Activated CD8-positive, alpha-beta memory T cell treated with anti-CD3 and anti-CD28 coated beads for 1 hour (primary cell): Measurements from ENCODE around the gene KNTC1.
"Not testable (repeated sequence)": the region's sequence is repeated elsewhere in the genome, so short reads cannot be mapped to it uniquely, and the experiment has no call there.

ENCODE experiments used
- DNase-seq, 2 donors: peaks; one replicate each; pipeline ENCODE4 v3.0.0-alpha.2; 2020; ENCODE audit warnings: low read depth in 1 of 2; ENCODE audit errors: extremely low read depth in 1 of 2

Gene KNTC1

GRCh38 chr12:122526683-122527477, at the start of gene KNTC1, which contains the start of gene RSRC2:
Gene KNTC1 (plus strand): TSS chr12:122527249. CDS start chr12:122530064, 2,815 bp downstream.
Gene RSRC2 (minus strand): TSS chr12:122526936. CDS start chr12:122526853, 83 bp downstream.
- peak; percentile 90 to 97 for DNase-seq

- DNase-seq: no peak
These were observed 46.3 kb upstream of the KNTC1 start for GRCh38 chr12:122480753-122481152.

- no peak for DNase-seq
These were observed 45.2 kb upstream of the KNTC1 start for GRCh38 chr12:122481861-122482260.

- no peak for DNase-seq
These were observed 43.1 kb upstream of the KNTC1 start for GRCh38 chr12:122483969-122484368.

DNA sequence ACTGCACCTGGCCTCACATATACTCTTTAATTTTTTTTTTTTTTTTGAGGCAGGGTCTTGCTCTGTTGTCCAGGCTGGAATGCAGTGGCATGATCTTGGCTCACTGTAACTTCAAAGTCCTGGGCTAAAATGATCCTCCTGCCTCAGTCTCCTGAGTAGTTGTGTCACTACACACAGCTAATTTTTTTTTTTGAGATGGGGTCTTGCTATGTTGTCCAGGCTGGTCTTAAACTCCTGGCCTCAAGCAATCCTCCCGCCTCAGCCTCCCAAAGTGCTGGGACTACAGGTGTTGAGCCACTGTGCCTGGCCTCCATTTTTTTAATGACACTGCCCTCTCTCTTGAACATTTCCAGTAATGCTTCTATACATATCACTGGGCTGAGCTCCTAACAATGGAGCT, 42.7 kb upstream of the KNTC1 start:
- not testable (repeated sequence) for DNase-seq

- not testable (repeated sequence) for DNase-seq
These were observed 40.7 kb upstream of the KNTC1 start for GRCh38 chr12:122486360-122486759.

DNA sequence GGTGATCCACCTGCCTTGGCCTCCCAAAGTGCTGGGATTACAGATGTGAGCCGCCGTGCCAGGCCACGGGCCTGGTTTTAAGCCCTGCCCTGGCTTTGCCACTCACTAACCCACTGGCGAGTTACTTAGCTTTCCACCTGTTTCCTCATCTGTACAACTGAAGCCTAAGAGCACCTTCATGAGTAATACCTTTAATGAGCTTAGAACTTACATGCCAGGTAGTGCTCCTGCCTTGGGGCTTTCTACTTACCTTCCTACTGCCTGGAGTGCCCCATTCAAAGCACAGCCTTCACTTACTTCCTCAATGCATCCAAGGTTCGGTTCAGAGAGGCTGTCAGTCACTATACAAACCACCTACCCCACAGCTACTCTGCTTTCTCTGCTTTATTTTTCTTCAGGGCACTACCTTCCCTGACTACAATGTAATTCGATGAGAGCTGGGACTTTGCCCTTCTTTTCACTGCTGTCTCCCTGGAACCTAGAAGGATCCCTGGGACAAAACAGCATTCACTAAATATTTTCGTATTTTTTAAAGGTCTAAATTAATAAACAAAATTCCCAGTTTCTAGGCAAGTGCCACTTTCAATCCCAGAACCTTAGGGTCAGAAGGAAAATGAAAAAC, 40.1 kb upstream of the KNTC1 start:
- no peak for DNase-seq

DNA sequence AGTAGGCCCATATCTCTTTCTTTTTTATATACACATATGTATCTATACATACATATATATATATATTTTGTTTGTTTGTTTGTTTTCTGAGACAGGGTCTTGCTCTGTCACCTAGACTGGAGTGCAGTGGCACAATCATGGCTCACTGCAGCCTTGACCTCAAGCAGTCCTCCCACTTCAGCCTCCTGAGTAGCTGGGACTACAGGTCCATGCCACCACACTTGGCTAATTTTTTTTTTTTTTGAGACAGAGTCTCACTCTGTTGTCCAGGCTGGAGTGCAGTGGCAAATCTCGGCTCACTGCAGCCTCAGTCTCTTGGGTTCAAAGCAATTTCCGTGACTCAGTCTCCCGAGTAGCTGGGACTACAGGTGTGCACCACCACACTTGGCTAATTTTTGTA, 39.2 kb upstream of the KNTC1 start:
- not testable (repeated sequence) for DNase-seq

- DNase-seq: no peak
These were observed 38.0 kb upstream of the KNTC1 start for GRCh38 chr12:122489038-122489437.

DNA sequence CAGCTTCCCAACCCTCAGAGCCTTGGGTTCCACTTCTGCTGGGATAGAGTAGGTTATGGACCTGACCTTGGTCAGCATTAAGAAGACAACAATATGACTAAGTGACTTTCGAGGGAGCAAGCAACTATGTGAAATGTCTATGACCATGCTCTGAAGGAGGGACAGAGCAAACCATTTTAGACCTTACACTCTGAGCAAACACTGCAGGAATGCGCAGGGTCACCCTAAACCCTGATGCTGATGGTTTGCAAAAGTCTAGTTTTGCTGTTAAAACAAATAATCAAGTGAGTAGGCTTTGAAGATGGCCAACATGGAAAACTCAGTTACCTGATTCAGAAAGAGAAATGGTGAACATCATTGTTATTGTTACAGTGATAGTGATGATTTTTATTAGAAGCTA, 35.1 kb upstream of the KNTC1 start:
- DNase-seq: no peak

DNA sequence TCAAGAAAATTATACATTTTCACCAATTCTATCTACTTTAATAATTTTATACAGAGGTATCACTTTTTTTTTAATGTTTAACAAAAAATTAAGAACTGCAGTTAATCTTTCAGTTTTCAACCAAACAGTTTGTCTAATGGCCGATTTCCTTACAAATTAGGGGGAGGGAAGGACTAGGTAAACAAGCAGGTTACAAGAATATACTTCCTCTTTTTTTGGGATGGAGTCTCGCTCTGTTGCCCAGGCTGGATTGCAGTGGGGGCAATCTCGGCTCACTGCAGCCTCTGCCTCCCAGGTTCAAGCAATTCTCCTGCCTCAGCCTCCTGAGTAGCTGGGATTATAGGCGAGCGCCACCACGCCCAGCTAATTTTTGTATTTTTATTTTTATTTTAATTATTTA, 33.8 kb upstream of the KNTC1 start:
- DNase-seq: not testable (repeated sequence)

DNA sequence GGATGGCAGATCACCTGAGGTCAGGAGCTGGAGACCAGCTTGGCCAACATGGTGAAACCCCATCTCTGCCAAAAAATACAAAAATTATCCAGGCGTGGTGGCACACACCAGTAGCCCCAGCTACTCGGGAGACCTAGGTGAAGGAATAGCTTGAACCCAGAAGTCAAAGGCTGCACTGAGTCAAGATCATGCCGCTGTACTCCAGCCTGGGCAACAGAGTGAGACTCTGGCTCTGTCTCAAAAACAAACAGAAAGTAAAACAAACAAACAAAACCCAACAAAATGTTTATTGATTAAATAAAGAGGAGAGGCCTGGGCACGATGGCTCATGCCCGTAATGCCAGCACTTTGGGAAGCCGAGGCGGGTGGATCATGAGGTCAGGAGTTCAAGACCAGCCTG, 31.8 kb upstream of the KNTC1 start:
- DNase-seq: no peak

GRCh38 chr12:122499991-122500684, 26.9 kb upstream of the KNTC1 start:
- no peak for DNase-seq

DNA sequence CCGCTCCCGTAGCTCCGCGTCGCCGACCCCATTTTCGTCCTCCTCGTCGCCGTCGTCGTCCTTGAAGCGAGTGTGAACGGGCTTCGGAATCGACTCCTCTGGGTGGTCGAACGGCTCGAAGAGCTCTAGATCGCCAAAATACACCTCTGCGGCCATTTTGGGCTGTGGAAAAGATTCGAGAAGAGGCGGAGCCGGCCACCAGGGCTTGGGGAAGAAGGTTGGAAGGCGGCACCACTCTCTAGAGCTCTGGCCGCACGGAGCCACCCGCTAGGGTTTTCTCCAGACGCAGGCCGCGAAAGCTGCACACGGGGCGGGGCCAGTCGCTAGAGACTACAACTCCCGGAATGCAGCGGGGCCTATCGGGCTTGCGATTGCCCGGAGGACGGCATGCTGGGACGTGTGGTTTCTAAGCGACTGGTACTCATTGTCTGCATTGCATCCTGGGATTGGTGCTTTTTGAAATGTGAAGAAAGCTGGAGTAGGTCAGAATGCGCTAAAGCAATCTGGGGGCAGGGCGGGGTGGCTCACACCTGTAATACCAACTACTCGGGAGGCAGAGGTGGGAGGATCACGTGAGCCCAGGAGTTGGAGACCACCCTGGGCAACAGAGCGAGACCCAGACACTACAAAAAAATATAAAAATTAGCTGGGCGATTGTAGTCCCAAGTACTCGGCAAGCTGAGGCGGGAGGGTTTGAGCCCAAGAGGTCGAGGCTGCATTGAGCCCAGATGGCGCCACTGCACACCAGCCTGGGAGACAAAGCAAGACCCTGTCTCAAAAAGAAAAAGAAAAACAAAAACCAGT, 26.2 kb upstream of the KNTC1 start, which contains the start of gene ZCCHC8:
Gene ZCCHC8 (minus strand): TSS at position 248 of the 804 bp plus-strand sequence. CDS start 92 bp downstream, at position 156.
- peak; percentile 92 to 93 for DNase-seq

DNA sequence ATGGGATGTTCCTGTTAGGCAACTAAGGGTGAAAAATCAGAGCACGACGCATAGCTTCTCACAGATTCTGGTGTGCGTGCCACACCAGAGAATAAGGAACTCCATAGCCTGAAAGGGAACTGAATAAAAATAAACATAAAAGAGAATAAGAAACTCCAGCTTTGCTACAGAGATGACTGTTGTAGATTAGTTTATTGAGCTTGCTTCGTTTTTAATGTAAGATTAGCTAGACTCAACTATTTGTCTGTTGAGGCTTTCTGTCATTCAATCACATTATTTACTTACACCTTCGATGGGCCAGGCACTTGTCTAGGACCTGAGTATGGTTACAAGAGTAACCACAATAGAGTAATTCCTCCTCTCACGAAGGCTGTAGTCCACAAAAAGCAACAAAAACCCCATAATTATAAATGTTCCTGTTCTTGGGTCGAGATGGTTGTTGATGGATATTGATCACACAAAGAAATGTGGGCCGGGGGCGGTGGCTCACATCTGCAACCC, 25.5 kb upstream of the KNTC1 start:
- DNase-seq: no peak

DNA sequence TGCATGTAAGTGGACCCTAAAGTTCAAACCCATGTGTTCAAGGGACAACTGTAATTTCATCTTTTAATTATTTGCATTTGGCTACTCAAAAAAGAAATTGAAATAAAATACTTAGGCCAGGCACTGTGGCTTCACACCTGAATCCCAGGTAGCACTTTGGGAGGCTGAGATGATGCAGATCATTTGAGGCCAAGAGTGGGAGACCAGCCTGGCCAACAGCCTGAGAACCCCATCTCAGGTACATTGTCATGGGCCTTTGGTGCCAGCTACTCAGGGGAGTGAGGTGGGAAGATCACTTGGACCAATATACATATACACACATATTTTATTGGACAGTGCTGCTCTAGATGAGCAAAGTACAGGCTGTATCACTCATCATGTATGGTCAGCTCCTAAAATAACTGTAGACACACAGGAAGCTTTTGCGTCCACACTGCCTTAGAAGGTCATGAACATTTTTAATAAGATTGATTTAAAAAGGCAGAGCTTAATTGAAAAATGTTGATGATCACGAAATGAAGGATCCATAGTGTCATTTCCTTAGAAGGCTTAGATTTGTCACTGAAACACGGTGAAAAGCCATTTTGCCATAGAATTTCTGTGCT, 23.8 kb upstream of the KNTC1 start:
- no peak for DNase-seq

DNA sequence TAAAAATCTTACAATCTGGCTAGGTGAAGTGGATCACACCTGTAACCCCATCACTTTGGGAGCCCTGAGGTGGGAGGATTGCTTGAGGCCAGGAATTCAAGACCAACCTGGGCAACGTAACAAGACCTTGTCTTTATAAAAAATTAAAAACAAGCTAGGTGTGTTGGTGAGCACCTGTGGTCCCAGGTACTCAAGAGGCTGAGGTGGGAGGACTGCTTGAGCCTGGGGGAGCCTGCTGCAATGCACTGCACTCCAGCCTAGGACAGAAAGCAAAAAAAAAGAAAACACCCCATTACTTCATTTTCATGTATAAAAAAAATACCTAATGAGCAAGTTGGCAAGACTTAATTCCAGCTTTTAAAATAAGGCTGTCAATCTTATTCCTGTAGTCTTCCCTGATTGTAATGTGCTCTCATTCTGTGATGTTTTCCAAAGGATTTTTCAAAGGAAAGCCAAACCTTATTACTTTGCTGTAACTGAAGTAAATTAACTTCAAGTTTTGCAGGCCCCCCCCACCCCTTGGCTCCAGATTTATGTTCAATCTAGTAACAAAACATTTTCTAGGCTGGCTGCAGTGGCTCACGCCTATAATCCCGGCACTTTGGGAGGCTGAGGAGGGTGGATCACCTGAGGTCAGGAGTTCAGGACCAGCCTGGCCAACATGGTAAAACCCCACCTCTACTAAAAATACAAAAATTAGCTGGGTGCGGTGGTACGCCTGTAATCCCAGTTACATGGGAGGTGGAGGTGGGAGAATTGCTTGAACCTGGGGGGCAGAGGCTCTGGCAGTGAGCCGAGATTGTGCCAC, 23.1 kb upstream of the KNTC1 start:
- no peak for DNase-seq

GRCh38 chr12:122505419-122506051, 21.5 kb upstream of the KNTC1 start:
- DNase-seq: no peak
